Lower leg skin (tissue), 4 donors: Measurements from ENCODE around the gene TM4SF4. TPM values are rescaled to one million over a fixed set of nuclear protein-coding genes. Genes with fewer than 3 reads are reported as not detected.

Source experiments
- DNase-seq, 2 donors: peaks; one replicate each; pipeline ENCODE4 v3.0.0-alpha.2; 2019; ENCODE audit warnings: low spot score in 2 of 2
- H3K4me3 ChIP-seq: fragments of 200-600 bp; sonication (generic); 2 replicates; pipeline ENCODE4 v1.5.1; 2017; ENCODE audit warnings: mild to moderate bottlenecking, low read depth; ENCODE audit not compliant: poor library complexity, severe bottlenecking
- POLR2A ChIP-seq, 2 donors: fragments of 450-650 bp; IDR thresholded peaks; one replicate each; pipeline ENCODE4 v1.6.1; 2016 to 2017; ENCODE audit warnings: antibody characterized with exemption in 2 of 2, mild to moderate bottlenecking in 1 of 2, moderate library complexity in 1 of 2
- WGBS, 2 donors: methylation state at CpG; one replicate each; pipeline ENCODE4 v1.1.5; 2018; 5-methylcytosine and 5-hydroxymethylcytosine counted together
- intact Hi-C: fragments of 100-400 bp; cut with DNase I; formaldehyde crosslinking; loops from one replicate; pipeline ENCODE4 v1.15.0; 2023; ENCODE audit warnings: low total_unique reads
- total RNA-seq, 4 donors: library from RNA; depleted of rRNA; stranded (reverse); fragments of >200 nt; gene quantifications; one replicate each; pipeline ENCODE4 v1.1.0, GENCODE V29; 2016
- TF ChIP-seq, protein P1 (sequence below), 3 donors: fragments of 450-650 bp; IDR thresholded peaks; one replicate each; pipeline ENCODE4 v1.5.1; 2016; ENCODE audit warnings: antibody characterized with exemption in 3 of 3, mild to moderate bottlenecking in 3 of 3, moderate library complexity in 2 of 3

TM4SF4 gene
- total RNA-seq, 4 donors from 2014 or later: not detected

DNA sequence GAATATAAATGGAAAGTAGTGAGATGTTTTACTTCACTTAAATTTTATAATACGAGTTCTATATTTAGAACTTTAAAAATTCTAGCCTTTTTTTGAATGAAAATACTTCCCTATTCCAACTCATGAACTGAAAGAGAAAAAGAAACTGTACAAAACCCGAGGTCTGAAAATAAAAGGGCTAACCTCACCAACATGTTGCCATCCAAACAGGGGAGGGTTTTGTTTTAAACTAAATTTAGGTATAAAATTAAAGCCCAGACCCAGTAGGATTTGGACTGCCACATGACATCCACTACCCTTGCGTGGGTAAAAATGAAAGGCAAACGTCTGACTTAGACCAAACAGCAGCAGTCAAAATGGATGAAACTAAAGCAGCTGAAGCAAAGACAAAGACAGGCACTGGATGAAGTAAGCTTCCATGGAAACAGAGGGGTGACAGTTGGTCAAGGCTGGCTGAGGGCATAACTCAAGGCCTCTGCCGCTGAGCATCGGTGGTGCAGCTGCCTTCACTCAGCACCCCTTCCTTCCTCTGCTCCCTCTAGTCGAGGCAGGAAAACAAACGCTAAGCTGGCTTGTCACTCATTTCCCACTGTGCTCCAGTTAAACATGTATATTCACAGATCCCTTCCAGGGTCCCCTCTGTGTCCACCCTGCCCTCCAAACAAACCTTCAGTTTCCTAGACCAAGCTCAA is 58.1 kb downstream of the TM4SF4 start:
- 35 to 56% methylated on average over 8 of the region's 8 CpGs for WGBS, 2 donors
- TF ChIP-seq, protein P1, sequence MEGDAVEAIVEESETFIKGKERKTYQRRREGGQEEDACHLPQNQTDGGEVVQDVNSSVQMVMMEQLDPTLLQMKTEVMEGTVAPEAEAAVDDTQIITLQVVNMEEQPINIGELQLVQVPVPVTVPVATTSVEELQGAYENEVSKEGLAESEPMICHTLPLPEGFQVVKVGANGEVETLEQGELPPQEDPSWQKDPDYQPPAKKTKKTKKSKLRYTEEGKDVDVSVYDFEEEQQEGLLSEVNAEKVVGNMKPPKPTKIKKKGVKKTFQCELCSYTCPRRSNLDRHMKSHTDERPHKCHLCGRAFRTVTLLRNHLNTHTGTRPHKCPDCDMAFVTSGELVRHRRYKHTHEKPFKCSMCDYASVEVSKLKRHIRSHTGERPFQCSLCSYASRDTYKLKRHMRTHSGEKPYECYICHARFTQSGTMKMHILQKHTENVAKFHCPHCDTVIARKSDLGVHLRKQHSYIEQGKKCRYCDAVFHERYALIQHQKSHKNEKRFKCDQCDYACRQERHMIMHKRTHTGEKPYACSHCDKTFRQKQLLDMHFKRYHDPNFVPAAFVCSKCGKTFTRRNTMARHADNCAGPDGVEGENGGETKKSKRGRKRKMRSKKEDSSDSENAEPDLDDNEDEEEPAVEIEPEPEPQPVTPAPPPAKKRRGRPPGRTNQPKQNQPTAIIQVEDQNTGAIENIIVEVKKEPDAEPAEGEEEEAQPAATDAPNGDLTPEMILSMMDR (IDR thresholded peaks at IDR 0.05): no peak
- TF ChIP-seq POLR2A (IDR thresholded peaks at IDR 0.05): no peak
- intact Hi-C loops: no loop called here
- no peak overlapping the region for H3K4me3 ChIP-seq
- no peak for DNase-seq

DNA sequence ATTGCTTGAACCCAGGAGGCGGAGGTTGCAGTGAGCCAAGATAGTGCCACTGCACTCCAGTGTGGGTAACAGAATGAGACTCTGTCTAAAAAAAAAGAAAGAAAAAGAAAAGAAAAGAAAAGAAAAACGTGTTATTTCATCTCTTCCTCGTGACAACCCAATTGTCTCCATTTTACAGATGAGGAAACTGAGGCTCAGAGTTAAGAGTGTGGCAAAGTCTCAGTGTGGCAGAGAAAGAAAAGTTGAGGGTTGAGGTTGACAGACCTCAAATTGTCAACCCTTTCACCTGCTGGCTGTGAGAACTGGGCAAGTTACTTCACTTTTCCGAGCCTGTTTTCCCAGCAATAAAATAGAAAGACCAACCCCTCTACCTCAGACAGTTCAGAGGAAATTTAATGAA is 59.6 kb downstream of the TM4SF4 start:
- WGBS, 2 donors: 87 to 93% methylated on average over 4 of the region's 4 CpGs
- no peak overlapping the region for H3K4me3 ChIP-seq
- TF ChIP-seq, protein P1 (IDR thresholded peaks at IDR 0.05): no peak
- TF ChIP-seq POLR2A (IDR thresholded peaks at IDR 0.05): no peak
- no peak for DNase-seq
- intact Hi-C loops: no loop called here

DNA sequence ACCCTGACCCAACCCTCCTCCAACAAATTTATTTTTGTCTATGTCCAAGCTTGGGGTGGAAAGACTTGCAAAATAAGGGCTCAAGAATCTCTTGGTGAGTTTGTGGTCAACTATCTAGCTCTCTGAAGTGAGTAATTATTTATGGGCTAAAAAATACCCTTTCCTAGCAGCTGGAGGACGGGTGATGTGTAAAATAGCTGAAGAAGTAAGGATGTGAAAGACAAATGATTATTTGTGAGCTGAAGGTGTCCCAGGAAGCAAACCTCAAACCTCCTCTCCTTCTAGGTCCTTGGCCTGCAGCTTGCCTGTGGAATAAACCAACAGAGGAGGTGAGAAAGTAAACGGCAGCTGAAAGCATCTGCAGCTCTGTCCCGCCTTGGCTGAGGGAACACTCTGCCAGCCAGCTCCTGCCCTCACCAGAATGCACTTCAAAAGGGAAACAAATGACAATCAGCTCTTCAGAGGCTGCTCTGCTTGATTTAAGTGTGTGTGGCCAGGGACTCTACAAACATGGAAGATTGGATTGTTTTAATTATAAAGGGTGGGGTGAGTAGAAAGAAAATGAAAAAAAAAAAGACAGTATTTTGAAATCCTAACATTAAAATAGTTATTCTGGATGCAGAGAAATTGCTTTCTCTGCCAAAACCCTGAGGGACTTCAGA is 60.3 kb downstream of the TM4SF4 start:
- 35 to 42% methylated on average over 3 of the region's 3 CpGs for WGBS, 2 donors
- intact Hi-C loops: no loop called here
- DNase-seq: no peak
- H3K4me3 ChIP-seq: no peak overlapping the region
- TF ChIP-seq, protein P1 (IDR thresholded peaks at IDR 0.05): no peak
- no peak for TF ChIP-seq POLR2A (IDR thresholded peaks at IDR 0.05)

DNA sequence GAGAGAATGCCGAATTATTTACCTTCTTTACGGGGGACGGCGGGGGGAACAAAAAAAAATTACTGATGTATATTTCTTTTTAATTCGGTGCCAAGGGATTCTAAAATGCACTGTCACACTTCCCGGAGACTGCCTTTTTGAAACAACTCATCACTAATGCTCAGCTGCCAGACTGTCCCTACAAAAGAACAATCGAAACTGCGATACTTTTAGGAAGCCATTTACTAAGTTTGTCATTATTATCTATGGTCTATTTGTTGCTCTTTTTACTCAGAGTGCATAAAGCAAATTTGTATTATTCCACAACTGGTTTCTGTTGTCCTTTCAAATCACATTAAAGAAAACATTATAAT is 60.8 kb downstream of the TM4SF4 start:
- no peak for TF ChIP-seq POLR2A (IDR thresholded peaks at IDR 0.05)
- TF ChIP-seq, protein P1 (IDR thresholded peaks at IDR 0.05): no peak
- WGBS, 2 donors: 18 to 24% methylated on average over 8 of the region's 8 CpGs
- intact Hi-C loops: no loop called here
- DNase-seq: no peak
- H3K4me3 ChIP-seq: no peak overlapping the region

DNA sequence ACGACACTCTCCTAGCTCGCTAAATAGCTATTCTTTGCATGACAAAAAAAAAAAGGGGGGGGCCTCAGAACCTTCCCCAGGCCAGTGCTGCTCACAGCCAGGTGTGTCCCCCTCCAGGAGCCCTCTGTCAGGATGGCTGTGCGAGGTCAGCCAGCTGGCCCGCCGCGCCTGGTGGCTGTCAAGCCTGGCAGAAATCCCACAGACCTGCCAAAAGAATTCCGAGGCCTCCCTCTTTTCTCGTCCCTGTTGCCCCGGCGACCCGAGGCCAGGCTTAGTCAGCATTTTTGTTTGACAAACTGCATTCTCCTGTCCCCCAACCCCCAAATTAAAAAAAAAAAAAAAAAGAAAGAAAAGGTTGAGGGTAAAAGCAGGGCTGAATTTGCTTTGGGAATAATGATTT is 61.9 kb downstream of the TM4SF4 start:
- intact Hi-C loops: no loop called here
- TF ChIP-seq, protein P1 (IDR thresholded peaks at IDR 0.05): no peak
- TF ChIP-seq POLR2A (IDR thresholded peaks at IDR 0.05): no peak
- DNase-seq: no peak
- WGBS, 2 donors: 43 to 54% methylated on average over 11 of the region's 11 CpGs
- H3K4me3 ChIP-seq: no peak overlapping the region
